Mammary epithelial cell (primary cell): ENCODE measurements around the gene DOCK8.

Source experiments
- EZH2 ChIP-seq: IDR thresholded peaks from 2 replicates; pipeline ENCODE4 v1.6.1; 2012; ENCODE audit warnings: low read length, inconsistent platforms, borderline replicate concordance
- TF ChIP-seq, protein P1 (sequence below), 2 donors: IDR thresholded peaks in 1 of 2; conservative IDR thresholded peaks in 1 of 2; 2 replicates each; pipeline ENCODE4 v1.5.1; 2011 to 2012; ENCODE audit warnings: inconsistent platforms in 2 of 2, low read length in 2 of 2, mild to moderate bottlenecking in 2 of 2, control low read depth in 1 of 2, low read depth in 1 of 2; ENCODE audit not compliant: insufficient read depth in 1 of 2; ENCODE audit errors: extremely low read depth in 1 of 2

GRCh38 chr9:376115-376514, 161.4 kb downstream of the DOCK8 start:
- TF ChIP-seq, protein P1, sequence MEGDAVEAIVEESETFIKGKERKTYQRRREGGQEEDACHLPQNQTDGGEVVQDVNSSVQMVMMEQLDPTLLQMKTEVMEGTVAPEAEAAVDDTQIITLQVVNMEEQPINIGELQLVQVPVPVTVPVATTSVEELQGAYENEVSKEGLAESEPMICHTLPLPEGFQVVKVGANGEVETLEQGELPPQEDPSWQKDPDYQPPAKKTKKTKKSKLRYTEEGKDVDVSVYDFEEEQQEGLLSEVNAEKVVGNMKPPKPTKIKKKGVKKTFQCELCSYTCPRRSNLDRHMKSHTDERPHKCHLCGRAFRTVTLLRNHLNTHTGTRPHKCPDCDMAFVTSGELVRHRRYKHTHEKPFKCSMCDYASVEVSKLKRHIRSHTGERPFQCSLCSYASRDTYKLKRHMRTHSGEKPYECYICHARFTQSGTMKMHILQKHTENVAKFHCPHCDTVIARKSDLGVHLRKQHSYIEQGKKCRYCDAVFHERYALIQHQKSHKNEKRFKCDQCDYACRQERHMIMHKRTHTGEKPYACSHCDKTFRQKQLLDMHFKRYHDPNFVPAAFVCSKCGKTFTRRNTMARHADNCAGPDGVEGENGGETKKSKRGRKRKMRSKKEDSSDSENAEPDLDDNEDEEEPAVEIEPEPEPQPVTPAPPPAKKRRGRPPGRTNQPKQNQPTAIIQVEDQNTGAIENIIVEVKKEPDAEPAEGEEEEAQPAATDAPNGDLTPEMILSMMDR (conservative IDR thresholded peaks at IDR 0.05 in 1 of 2, IDR thresholded peaks at IDR 0.05 in 1 of 2; ENCODE audit: extremely low read depth in 1 of 2, insufficient read depth in 1 of 2, low read depth in 1 of 2, low read length in 2 of 2) = no peak
- TF ChIP-seq EZH2 = no peak
